HCT116 (cell line): ENCODE results near the gene FAM171A1. TPM values are rescaled to one million over a fixed set of nuclear protein-coding genes. Genes with fewer than 3 reads are reported as not detected.

ENCODE experiments used
- ATAC-seq: fragments of 200-7000 bp; cut with Tn5 transposase; 2 replicates; pipeline ENCODE4 v1.9.1; 2020; ENCODE audit warnings: mild to moderate bottlenecking, moderate library complexity
- BruUV-seq: library from RNA; stranded (reverse); fragments of 400-500 nt; replicated peaks from 2 replicates; lab custom pipeline; 2021; lab: Mats Ljungman, UMichigan
- CTCF ChIA-PET: fragments of 300-600 bp; sonication (Branson Sonifier 250); formaldehyde crosslinking; loops from one replicate; lab custom pipeline; 2021; ENCODE audit warnings: antibody characterized with exemption; lab: Charles Lee
- POLR2A ChIA-PET: fragments of 300-600, 350-600 bp; sonication (Branson Sonifier 250); formaldehyde crosslinking; loops from one replicate; lab custom pipeline; 2021; ENCODE audit warnings: antibody characterized with exemption; lab: Charles Lee
- RAD21 ChIA-PET, 2 experiments: fragments of 300-600 bp; sonication (Branson Sonifier 250); formaldehyde crosslinking; loops; one replicate each; lab custom pipeline; 2023; ENCODE audit warnings: low total read pairs in 2 of 2; ENCODE audit not compliant: uncharacterized antibody in 2 of 2, unreplicated experiment in 2 of 2, low non-redundant PET in 1 of 2; lab: Charles Lee
- DNase-seq: peaks from one replicate; pipeline ENCODE4 v3.0.0-alpha.2; 2010; ENCODE audit warnings: low read depth, low spot score
- H2AFZ ChIP-seq: fragments of 200-600 bp; shearing (Covaris generic), sonication (generic); 2 replicates; pipeline ENCODE4 v1.6.1; 2017; ENCODE audit warnings: low read depth, mixed run types, mixed read lengths, antibody characterized with exemption, low read length; ENCODE audit not compliant: poor library complexity, severe bottlenecking
- H3K27ac ChIP-seq: 2 replicates; pipeline ENCODE4 v1.5.1; 2012; ENCODE audit warnings: low read depth, low read length
- H3K27me3 ChIP-seq: fragments of 200-600 bp; sonication (generic); 2 replicates; pipeline ENCODE4 v1.6.1; 2016; ENCODE audit warnings: mixed run types, low read length, mixed read lengths; ENCODE audit not compliant: insufficient read depth
- H3K36me3 ChIP-seq, 2 experiments: fragments of 200-500 bp in 1 of 2; fragments of 200-600 bp in 1 of 2; sonication (Bioruptor generic) in 1 of 2; sonication (generic) in 1 of 2; 2 replicates each; pipeline versions ENCODE4 v1.5.1 to v1.6.1; 2014 to 2016; ENCODE audit warnings: low read length in 2 of 2, inconsistent platforms in 1 of 2, mixed read lengths in 1 of 2, mixed run types in 1 of 2; ENCODE audit not compliant: insufficient read depth in 2 of 2, control insufficient read depth in 1 of 2
- H3K4me1 ChIP-seq, 2 experiments: fragments of 200-600 bp in 1 of 2; sonication (generic) in 1 of 2; 2 replicates each; pipeline versions ENCODE4 v1.5.1 to v1.6.1; 2012 to 2017; ENCODE audit warnings: low read length in 2 of 2, inconsistent platforms in 1 of 2, mild to moderate bottlenecking in 1 of 2, mixed read lengths in 1 of 2, mixed run types in 1 of 2, moderate library complexity in 1 of 2; ENCODE audit not compliant: insufficient read depth in 2 of 2, control insufficient read depth in 1 of 2
- H3K4me2 ChIP-seq: fragments of 200-600 bp; sonication (generic); 2 replicates; pipeline ENCODE4 v1.6.1; 2017; ENCODE audit warnings: mixed run types, low read length, mixed read lengths
- H3K4me3 ChIP-seq, 2 experiments: fragments of 200-600 bp in 1 of 2; sonication (generic) in 1 of 2; replicated peaks in 1 of 2; 2 replicates each; pipeline ENCODE4 v1.5.1; 2011 to 2016; ENCODE audit warnings: low read length in 2 of 2, control low read depth in 1 of 2, low read depth in 1 of 2, mild to moderate bottlenecking in 1 of 2, mixed read lengths in 1 of 2, mixed run types in 1 of 2
- H3K79me2 ChIP-seq: fragments of 200-600 bp; sonication (generic); 2 replicates; pipeline ENCODE4 v1.6.1; 2017; ENCODE audit warnings: mild to moderate bottlenecking, mixed run types, low read length, moderate library complexity, mixed read lengths; ENCODE audit not compliant: insufficient read depth
- H3K9ac ChIP-seq: fragments of 200-600 bp; sonication (generic); 2 replicates; pipeline ENCODE4 v1.6.1; 2016; ENCODE audit warnings: low read length, mixed read lengths
- H3K9me2 ChIP-seq: fragments of 200-600 bp; sonication (generic), shearing (Covaris generic); 2 replicates; pipeline ENCODE4 v1.6.1; 2017; ENCODE audit warnings: mixed run types, mild to moderate bottlenecking, moderate library complexity; ENCODE audit not compliant: insufficient read depth
- H3K9me3 ChIP-seq, 2 experiments: fragments of 200-500 bp in 1 of 2; fragments of 200-600 bp in 1 of 2; sonication (Bioruptor generic) in 1 of 2; sonication (generic) in 1 of 2; 2 replicates each; pipeline ENCODE4 v1.6.1; 2014 to 2017; ENCODE audit warnings: low read length in 2 of 2, mixed read lengths in 2 of 2, inconsistent platforms in 1 of 2, low read depth in 1 of 2, mild to moderate bottlenecking in 1 of 2, mixed run types in 1 of 2, moderate library complexity in 1 of 2; ENCODE audit not compliant: control insufficient read depth in 1 of 2, insufficient read depth in 1 of 2
- H4K20me1 ChIP-seq: fragments of 200-600 bp; sonication (generic), shearing (Covaris generic); 2 replicates; pipeline ENCODE4 v1.6.1; 2017; ENCODE audit warnings: mixed run types, mild to moderate bottlenecking, moderate library complexity; ENCODE audit not compliant: insufficient read depth
- CBX3 ChIP-seq: IDR thresholded peaks from 2 replicates; pipeline ENCODE4 v1.6.1; 2012; ENCODE audit warnings: low read depth
- EGR1 ChIP-seq: IDR thresholded peaks from 2 replicates; pipeline ENCODE4 v1.6.1; 2012; ENCODE audit warnings: low read depth
- EZH2phosphoT487 ChIP-seq: fragments of 200-600 bp; IDR thresholded peaks from 2 replicates; pipeline ENCODE4 v1.6.1; 2018; ENCODE audit warnings: antibody characterized with exemption, borderline replicate concordance
- JUND ChIP-seq: IDR thresholded peaks from 2 replicates; pipeline ENCODE4 v1.6.1; 2012
- MAX ChIP-seq: IDR thresholded peaks from 2 replicates; pipeline ENCODE4 v1.6.1; 2012
- POLR2A ChIP-seq: IDR thresholded peaks from 2 replicates; pipeline ENCODE4 v1.7.0; 2011; ENCODE audit warnings: borderline replicate concordance; ENCODE audit not compliant: insufficient read depth, insufficient read length; ENCODE audit errors: extremely low read depth
- POLR2AphosphoS5 ChIP-seq: IDR thresholded peaks from 2 replicates; pipeline ENCODE4 v1.6.1; 2011; ENCODE audit warnings: mild to moderate bottlenecking, low read depth, low read length, moderate library complexity
- RAD21 ChIP-seq: IDR thresholded peaks from 2 replicates; pipeline ENCODE4 v1.6.1; 2012; ENCODE audit warnings: low read depth, mild to moderate bottlenecking
- REST ChIP-seq: IDR thresholded peaks from 2 replicates; pipeline ENCODE4 v1.6.1; 2012; ENCODE audit warnings: low read depth
- SIN3A ChIP-seq: IDR thresholded peaks from 2 replicates; pipeline ENCODE4 v1.6.1; 2012; ENCODE audit warnings: low read depth
- SP1 ChIP-seq: IDR thresholded peaks from 2 replicates; pipeline ENCODE4 v1.6.1; 2012; ENCODE audit warnings: low read depth
- TCF7L2 ChIP-seq: IDR thresholded peaks from 2 replicates; pipeline ENCODE4 v1.7.0; 2011; ENCODE audit warnings: borderline replicate concordance, inconsistent platforms; ENCODE audit not compliant: insufficient read depth, insufficient read length; ENCODE audit errors: extremely low read depth
- ZFX ChIP-seq: fragments of 450-650 bp; IDR thresholded peaks from 2 replicates; pipeline ENCODE4 v1.6.1; 2017
- ZNF274 ChIP-seq: fragments of 200-500 bp; sonication (Bioruptor generic); IDR thresholded peaks from 2 replicates; pipeline ENCODE4 v1.6.1; 2014; ENCODE audit warnings: mild to moderate bottlenecking, low read depth, low read length, inconsistent platforms
- intact Hi-C: fragments of 100-400 bp; cut with micrococcal nuclease; formaldehyde crosslinking; loops from 2 replicates; pipeline ENCODE4 v1.10.0; 2022
- total RNA-seq: library from RNA; stranded (reverse); gene quantifications from one replicate; pipeline ENCODE4 v1.2.1, GENCODE V29; 2021; ENCODE audit not compliant: unreplicated experiment
- TF ChIP-seq, protein P1 (sequence below), 3 experiments: fragments of 200-600 bp in 1 of 3; sonication (generic) in 1 of 3; IDR thresholded peaks in 2 of 3; conservative IDR thresholded peaks in 1 of 3; 2 replicates each; pipeline ENCODE4 v1.5.1; 2012 to 2017; ENCODE audit warnings: low read depth in 2 of 3, low read length in 2 of 3, antibody characterized with exemption in 1 of 3, borderline replicate concordance in 1 of 3, control low read depth in 1 of 3, mild to moderate bottlenecking in 1 of 3, mixed read lengths in 1 of 3, mixed run types in 1 of 3, moderate library complexity in 1 of 3; ENCODE audit not compliant: insufficient read depth in 1 of 3
- TF ChIP-seq, protein P2 (sequence below): IDR thresholded peaks from 2 replicates; pipeline ENCODE4 v1.6.1; 2011; ENCODE audit warnings: mild to moderate bottlenecking, low read length, moderate library complexity; ENCODE audit not compliant: insufficient replicate concordance; ENCODE audit errors: extremely low read depth

Gene FAM171A1
- total RNA-seq, 1 experiment from 2014 or later: 32.5 TPM

DNA sequence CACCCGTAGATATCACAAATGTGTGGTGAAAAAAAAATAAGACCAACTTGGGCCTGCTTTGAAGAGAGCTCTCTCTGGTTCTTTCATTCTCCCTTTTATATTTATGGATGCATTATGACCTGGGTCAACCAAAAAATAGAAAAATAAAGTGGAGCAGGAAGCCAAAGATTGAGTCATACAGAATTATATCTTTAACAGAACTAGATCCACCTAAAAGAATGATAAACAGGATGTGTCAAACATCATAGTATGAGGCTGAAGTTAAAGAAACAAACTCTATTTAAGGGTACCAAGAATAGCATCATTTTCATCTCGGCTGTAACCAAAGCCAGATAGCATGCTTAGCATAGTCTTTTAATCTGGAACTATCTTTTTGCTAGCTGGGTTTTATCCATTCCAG, 173.8 kb downstream of the FAM171A1 start:
- Histone ChIP-seq H3K79me2 (no peaks in the 10 kb centered on the region), H4K20me1 (no peaks in the 10 kb centered on the region), H3K27me3 (no peaks in the 10 kb centered on the region), H3K9ac (no peak overlapping the region), H3K27ac (no peak overlapping the region), H3K36me3 (0 out of 4 replicates have a peak, but pooled peaks cover 0 to 5% of the 10 kb centered on the region in 2 experiments), H3K4me3 (no peak overlapping the region), H2AFZ (no peak overlapping the region), H3K4me2 (peak overlapping the region; percentile 3; the same call in 1 of the 2 replicates), H3K4me1 (peaks cover 35 to 63% of the 10 kb centered on the region in 2 experiments), H3K9me3 (no peaks in the 10 kb centered on the region)
- DNase-seq: no peak
- ChIA-PET CTCF (interaction anchor here (1.1 kb wide), 1 partner anchor 12 kb away, joined by 3 read pairs; no protein-coding TSS in a partner anchor), POLR2A (interaction anchor here (0.6 to 1.0 kb wide), 2 partner anchors 28 to 33 kb away, joined by 3 to 4 read pairs; no protein-coding TSS in a partner anchor), RAD21 (no interaction called here)
- no peak for ATAC-seq
- no TSS peak for BruUV-seq
- intact Hi-C loops: loop anchor here (1.0 kb wide), 1 partner anchor 86 kb away; no protein-coding TSS in a partner anchor
- TF ChIP-seq SP1: no peak
- no peak for TF ChIP-seq SIN3A
- no peak for TF ChIP-seq RAD21
- TF ChIP-seq, protein P1, sequence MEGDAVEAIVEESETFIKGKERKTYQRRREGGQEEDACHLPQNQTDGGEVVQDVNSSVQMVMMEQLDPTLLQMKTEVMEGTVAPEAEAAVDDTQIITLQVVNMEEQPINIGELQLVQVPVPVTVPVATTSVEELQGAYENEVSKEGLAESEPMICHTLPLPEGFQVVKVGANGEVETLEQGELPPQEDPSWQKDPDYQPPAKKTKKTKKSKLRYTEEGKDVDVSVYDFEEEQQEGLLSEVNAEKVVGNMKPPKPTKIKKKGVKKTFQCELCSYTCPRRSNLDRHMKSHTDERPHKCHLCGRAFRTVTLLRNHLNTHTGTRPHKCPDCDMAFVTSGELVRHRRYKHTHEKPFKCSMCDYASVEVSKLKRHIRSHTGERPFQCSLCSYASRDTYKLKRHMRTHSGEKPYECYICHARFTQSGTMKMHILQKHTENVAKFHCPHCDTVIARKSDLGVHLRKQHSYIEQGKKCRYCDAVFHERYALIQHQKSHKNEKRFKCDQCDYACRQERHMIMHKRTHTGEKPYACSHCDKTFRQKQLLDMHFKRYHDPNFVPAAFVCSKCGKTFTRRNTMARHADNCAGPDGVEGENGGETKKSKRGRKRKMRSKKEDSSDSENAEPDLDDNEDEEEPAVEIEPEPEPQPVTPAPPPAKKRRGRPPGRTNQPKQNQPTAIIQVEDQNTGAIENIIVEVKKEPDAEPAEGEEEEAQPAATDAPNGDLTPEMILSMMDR (IDR thresholded peaks at IDR 0.05 in 2 of 3, conservative IDR thresholded peaks at IDR 0.05 in 1 of 3; ENCODE audit: borderline replicate concordance in 1 of 3, insufficient read depth in 1 of 3, low read depth in 2 of 3, low read length in 2 of 3): no peak
- no peak for TF ChIP-seq POLR2A
- no peak for TF ChIP-seq REST
- no peak for TF ChIP-seq ZNF274
- no peak for TF ChIP-seq EGR1
- TF ChIP-seq CBX3: no peak
- no peak for TF ChIP-seq ZFX
- TF ChIP-seq JUND: no peak
- no peak for TF ChIP-seq EZH2phosphoT487
- no peak for TF ChIP-seq TCF7L2
- TF ChIP-seq POLR2AphosphoS5: no peak
- TF ChIP-seq MAX: no peak
- TF ChIP-seq, protein P2, sequence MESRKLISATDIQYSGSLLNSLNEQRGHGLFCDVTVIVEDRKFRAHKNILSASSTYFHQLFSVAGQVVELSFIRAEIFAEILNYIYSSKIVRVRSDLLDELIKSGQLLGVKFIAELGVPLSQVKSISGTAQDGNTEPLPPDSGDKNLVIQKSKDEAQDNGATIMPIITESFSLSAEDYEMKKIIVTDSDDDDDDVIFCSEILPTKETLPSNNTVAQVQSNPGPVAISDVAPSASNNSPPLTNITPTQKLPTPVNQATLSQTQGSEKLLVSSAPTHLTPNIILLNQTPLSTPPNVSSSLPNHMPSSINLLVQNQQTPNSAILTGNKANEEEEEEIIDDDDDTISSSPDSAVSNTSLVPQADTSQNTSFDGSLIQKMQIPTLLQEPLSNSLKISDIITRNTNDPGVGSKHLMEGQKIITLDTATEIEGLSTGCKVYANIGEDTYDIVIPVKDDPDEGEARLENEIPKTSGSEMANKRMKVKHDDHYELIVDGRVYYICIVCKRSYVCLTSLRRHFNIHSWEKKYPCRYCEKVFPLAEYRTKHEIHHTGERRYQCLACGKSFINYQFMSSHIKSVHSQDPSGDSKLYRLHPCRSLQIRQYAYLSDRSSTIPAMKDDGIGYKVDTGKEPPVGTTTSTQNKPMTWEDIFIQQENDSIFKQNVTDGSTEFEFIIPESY: no peak
- TF ChIP-seq, all 23 proteins: peak for 0
- no peaks in the 10 kb centered on the region for H3K9me2 ChIP-seq
